Glomerular visceral epithelial cell (primary cell): ENCODE data around the gene C12orf43.
A peak's percentile ranks its signal among the peaks of the same experiment; 100 is the strongest.

ENCODE experiments used
- DNase-seq: peaks from one replicate; pipeline ENCODE4 v3.0.0-alpha.2; 2016; ENCODE audit errors: extremely low spot score

C12orf43 gene

DNA sequence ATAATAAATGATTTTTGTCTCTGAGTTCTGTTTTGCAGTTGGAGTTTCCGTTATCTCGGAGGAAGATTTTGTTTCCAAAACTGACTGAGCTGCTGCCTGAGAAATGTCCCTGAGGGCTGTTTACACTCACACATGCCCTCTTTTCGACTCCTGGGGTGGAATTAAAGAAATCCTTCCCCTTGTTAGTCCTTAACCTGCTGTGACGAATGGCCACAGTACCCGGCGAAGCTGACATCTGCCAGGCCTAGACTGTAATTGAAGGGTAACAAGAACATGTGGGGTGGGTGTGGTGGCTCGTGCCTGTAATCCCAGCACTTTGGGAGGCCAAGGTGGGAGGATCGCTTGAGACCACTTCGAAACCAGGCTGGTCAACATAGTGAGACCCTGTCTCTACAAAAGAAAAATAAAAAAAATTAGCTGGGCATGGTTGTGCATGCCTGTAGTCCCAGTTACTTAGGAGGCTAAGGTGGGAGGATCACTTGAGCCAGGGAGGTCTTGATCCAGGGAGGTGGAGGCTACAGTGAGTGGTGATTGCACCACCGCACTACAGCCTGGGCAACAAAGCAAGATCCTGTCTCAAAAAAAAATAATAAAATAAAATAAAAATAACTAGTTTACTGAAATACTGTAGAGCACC, 14.4 kb upstream of the C12orf43 start:
- DNase-seq: no peak

- no peak for DNase-seq
Observed at GRCh38 chr12:121026274-121027045, 10.2 kb upstream of the C12orf43 start.

GRCh38 chr12:121025442-121026226, 9.3 kb upstream of the C12orf43 start:
- no peak for DNase-seq

DNA sequence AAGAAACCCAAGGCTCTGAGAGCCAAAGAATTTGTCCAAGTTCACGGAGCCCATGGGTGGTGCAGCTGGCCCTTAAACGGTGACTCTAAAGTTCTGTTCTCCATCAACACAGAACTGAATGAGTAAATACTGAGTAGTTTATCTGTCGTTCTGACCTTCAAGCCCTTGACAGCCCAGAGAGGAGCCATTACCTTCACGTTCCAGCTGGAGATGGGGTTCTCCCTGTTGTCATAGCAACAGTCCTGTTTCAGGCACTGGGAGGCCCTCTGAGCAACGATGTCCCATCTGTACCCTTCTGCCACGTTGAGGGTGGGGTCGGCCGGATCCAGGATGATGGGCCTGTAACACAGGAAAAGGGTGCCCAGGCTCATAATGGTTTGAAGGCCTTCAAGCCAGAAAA, 7.5 kb upstream of the C12orf43 start:
- no peak for DNase-seq

DNA sequence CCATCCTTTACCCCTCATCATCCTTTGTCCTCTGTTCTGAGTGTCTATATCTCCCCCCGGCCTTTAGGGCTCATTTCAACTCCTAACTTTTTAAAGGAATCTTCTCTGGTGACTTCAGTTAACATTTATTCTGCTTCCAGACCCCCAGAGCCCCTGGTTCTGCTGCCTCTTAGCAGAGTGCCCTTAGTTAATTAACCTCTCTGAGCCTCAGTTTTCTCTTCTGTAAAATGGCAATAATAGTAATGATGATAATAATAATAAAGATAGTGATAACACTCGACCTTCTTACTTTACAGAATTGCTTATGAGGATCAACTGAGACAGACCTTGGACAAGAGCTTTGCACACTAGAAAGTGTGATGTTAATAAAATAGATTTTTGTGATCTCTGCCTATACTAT, 6.4 kb upstream of the C12orf43 start:
- DNase-seq: no peak

GRCh38 chr12:121021754-121022153, 5.5 kb upstream of the C12orf43 start:
- DNase-seq: no peak

DNA sequence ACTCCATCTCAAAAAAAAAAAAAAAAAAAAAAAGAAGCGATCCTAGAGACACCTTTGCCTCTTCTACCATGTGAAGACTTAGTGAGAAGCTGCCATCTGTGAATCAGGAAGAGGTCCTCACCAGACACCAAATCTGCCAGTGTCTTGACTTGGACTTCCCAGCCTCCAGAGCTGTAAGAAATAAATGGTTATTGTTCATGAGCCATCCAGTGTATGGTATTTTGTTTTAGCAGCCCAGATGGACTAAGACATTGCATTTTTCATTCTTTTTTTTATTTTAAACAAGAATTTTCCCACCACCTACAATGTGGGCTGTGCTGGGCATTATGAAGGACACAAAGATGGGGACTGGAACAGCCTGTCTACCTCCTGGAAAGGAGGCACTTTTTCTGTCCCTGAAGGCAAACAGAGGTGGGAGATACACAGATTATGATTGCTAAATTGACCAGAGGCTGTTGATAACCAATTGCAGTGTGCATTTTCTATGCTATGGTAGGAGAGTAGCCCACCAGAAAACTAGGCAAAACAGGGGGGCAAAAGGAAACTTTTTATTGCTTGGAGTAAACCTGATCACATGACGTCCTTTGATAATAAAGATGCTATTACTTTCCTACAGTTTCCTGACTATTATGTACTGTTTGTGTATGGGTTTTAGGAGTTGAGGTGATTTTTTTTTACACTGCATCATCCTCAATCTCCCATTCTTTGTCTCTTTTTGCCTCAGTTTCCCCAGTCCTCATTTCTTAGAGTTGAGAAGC, 2.8 kb upstream of the C12orf43 start:
- DNase-seq: no peak

DNA sequence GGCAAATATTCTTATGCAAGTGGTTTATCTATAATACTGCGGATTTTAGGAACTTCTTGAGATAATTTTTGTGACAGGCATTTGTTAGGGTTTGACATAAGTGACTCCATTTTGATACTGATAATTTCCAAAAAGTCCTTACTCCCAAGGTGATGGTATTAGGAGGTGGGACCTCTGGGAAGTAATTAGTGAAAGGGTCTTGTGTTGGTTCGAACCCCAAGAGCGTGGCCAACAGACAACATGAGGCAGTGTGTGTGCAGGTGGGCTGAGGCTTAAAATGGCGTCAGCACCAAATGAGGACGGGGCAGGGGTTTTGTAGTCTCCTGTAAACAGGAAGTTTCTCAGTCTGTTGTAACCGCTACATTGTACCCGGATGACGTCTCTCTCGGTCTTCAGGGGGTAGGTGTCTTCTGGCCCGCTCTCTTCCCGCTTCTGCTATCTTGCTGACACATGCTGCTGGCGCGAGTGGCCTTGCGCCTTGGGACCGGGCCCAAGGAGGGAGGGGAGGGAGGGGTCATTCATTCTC, 1.7 kb upstream of the C12orf43 start:
- no peak for DNase-seq

GRCh38 chr12:121013715-121014114, 2.6 kb downstream of the C12orf43 start:
- no peak for DNase-seq

GRCh38 chr12:121011820-121012219, 4.5 kb downstream of the C12orf43 start:
- DNase-seq: no peak

DNA sequence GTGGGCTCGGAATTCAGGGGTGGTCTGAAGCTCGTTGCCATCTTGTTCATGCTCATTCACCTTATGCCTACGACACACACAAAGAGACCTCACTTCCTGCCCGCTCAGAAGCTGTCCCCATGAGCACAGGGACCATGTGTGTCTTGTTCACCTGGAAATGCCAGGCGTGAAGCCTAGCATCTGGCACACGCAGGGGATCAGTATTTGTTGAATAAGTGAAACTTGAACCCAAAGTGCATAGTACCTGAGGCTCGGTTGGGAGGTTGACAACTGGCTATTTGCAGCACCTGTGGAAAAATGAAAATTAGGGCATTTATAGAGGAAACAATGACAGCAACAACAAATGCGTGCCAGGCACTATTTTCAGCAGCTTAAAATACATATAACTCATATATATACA, 5.4 kb downstream of the C12orf43 start:
- no peak for DNase-seq

GRCh38 chr12:121009741-121010140, 6.5 kb downstream of the C12orf43 start:
- DNase-seq: peak; percentile 38

- no peak for DNase-seq
Observed at GRCh38 chr12:121008347-121009098, 7.8 kb downstream of the C12orf43 start.

- DNase-seq: peak; percentile 42
Observed at GRCh38 chr12:121005346-121005815, 10.9 kb downstream of the C12orf43 start.

GRCh38 chr12:121004253-121004815, 12.0 kb downstream of the C12orf43 start:
- no peak for DNase-seq

DNA sequence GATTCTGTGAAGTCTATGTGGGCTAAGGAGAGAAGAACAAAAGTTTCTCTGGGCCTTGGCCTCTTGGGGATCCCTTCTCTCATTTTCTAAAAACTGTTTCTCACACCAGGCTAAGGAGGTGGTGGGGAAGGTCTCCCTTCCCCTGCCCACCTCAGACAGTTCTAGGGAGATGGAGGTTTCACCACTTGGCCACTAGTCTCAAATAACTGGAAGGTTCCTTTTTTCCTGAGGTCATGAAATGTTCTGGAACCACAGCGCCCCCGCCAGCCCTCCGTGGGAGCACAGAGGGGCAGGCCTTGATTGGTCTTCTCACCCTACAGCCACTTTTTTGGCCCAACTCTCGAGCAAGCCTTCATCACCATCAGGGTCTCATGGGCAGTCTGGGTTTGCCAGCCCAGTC, 12.6 kb downstream of the C12orf43 start:
- DNase-seq: no peak

- DNase-seq: no peak
Observed at GRCh38 chr12:121001841-121002483, 14.3 kb downstream of the C12orf43 start.

DNA sequence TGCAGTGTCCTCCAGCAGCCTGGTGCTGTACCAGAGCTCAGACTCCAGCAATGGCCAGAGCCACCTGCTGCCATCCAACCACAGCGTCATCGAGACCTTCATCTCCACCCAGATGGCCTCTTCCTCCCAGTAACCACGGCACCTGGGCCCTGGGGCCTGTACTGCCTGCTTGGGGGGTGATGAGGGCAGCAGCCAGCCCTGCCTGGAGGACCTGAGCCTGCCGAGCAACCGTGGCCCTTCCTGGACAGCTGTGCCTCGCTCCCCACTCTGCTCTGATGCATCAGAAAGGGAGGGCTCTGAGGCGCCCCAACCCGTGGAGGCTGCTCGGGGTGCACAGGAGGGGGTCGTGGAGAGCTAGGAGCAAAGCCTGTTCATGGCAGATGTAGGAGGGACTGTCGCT, 15.2 kb downstream of the C12orf43 start:
- DNase-seq: no peak

DNA sequence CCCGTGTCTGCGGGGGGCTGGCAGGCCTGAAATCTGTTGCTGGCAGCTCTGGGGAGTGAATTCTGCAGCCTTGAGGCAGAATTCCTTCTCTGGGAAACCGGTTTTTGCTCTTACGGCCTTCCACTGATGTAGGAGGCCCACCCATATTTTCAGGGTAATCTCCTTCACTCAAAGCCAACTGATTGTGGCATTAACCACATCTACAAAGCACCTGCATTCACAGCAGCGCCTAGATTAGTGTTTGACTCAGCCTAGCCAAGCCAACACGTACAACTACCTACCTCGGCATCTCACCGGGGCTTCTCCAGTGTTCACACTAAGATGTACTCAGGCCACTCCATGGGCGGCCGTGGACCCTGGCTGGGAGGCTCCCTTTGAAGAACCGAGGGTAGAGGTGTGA, 15.8 kb downstream of the C12orf43 start:
- no peak for DNase-seq
